B cell (primary cell): ENCODE results near the gene EPHA10. TPM values are rescaled to one million over a fixed set of nuclear protein-coding genes. Genes with fewer than 3 reads are reported as not detected.

ENCODE experiments used
- ATAC-seq: fragments of 200-7000 bp; cut with Tn5 transposase; one replicate; pipeline ENCODE4 v1.10.0; 2021; ENCODE audit warnings: low read depth, mild to moderate bottlenecking, moderate number of reproducible peaks, moderate library complexity
- CTCF ChIA-PET: fragments of 350-600 bp; sonication (Branson Sonifier 250); formaldehyde crosslinking; loops from one replicate; lab custom pipeline; 2021; ENCODE audit warnings: antibody characterized with exemption, inconsistent platforms; lab: Charles Lee
- POLR2A ChIA-PET: fragments of 350-600 bp; sonication (Branson Sonifier 250); formaldehyde crosslinking; loops from one replicate; lab custom pipeline; 2021; ENCODE audit warnings: antibody characterized with exemption; lab: Charles Lee
- DNase-seq: peaks from one replicate; pipeline ENCODE4 v3.0.0; 2013
- H2AFZ ChIP-seq: 2 replicates; pipeline ENCODE4 v1.6.1; 2012; ENCODE audit warnings: mild to moderate bottlenecking, low read depth, low read length; ENCODE audit not compliant: insufficient read depth, poor library complexity, severe bottlenecking
- H3K27ac ChIP-seq, 2 donors: 1 replicate in 1 of 2; 2 replicates in 1 of 2; pipeline ENCODE4 v1.5.1; 2012 to 2013; ENCODE audit warnings: low read length in 2 of 2, mild to moderate bottlenecking in 2 of 2, moderate library complexity in 1 of 2
- H3K27me3 ChIP-seq, 4 experiments: fragments of 200-600 bp in 1 of 4; sonication (generic) in 1 of 4; replicated peaks in 1 of 4; 1 replicate in 2 of 4; 2 replicates in 2 of 4; pipeline versions ENCODE4 v1.6.1 to v1.7.0; 2013 to 2016; ENCODE audit warnings: low read length in 3 of 4, mild to moderate bottlenecking in 2 of 4, mixed read lengths in 1 of 4, moderate library complexity in 1 of 4; ENCODE audit not compliant: insufficient read depth in 4 of 4, control insufficient read depth in 3 of 4; ENCODE audit errors: control extremely low read depth in 1 of 4
- H3K36me3 ChIP-seq, 2 experiments: replicated peaks in 1 of 2; 1 replicate in 1 of 2; 2 replicates in 1 of 2; pipeline versions ENCODE4 v1.6.1 to v1.7.1; 2013; ENCODE audit warnings: low read length in 1 of 2; ENCODE audit not compliant: insufficient read depth in 2 of 2, control insufficient read depth in 1 of 2; ENCODE audit errors: control extremely low read depth in 1 of 2, extremely low read depth in 1 of 2
- H3K4me1 ChIP-seq, 2 donors: fragments of 200-600 bp in 1 of 2; sonication (generic) in 1 of 2; 1 replicate in 1 of 2; 2 replicates in 1 of 2; pipeline versions ENCODE4 v1.5.1 to v1.6.1; 2013 to 2017; ENCODE audit warnings: low read length in 2 of 2; ENCODE audit not compliant: control insufficient read depth in 2 of 2, insufficient read depth in 2 of 2
- H3K4me2 ChIP-seq: replicated peaks from 2 replicates; pipeline ENCODE3; 2012; ENCODE audit warnings: mild to moderate bottlenecking, low read depth, low read length; ENCODE audit not compliant: poor library complexity, severe bottlenecking
- H3K4me3 ChIP-seq, 5 experiments: fragments of 200-600 bp in 1 of 5; sonication (generic) in 1 of 5; 1 replicate in 3 of 5; 2 replicates in 2 of 5; pipeline versions ENCODE4 v1.5.1 to v1.7.0; 2011 to 2016; ENCODE audit warnings: low read length in 4 of 5, mild to moderate bottlenecking in 4 of 5, low read depth in 2 of 5, control low read depth in 1 of 5, moderate library complexity in 1 of 5; ENCODE audit not compliant: insufficient read depth in 1 of 5; ENCODE audit errors: control extremely low read depth in 1 of 5, extremely low read depth in 1 of 5
- H3K79me2 ChIP-seq: fragments of 200-600 bp; sonication (generic); one replicate; pipeline ENCODE4 v1.6.0; 2016; ENCODE audit warnings: low read length; ENCODE audit not compliant: control insufficient read depth, insufficient read depth
- H3K9ac ChIP-seq: fragments of 200-600 bp; sonication (generic); 2 replicates; pipeline ENCODE4 v1.6.1; 2017; ENCODE audit warnings: mild to moderate bottlenecking, low read length, moderate library complexity
- H3K9me3 ChIP-seq, 3 donors: one replicate each; pipeline versions ENCODE4 v1.6.1 to v1.7.1; 2013; ENCODE audit warnings: low read length in 2 of 3; ENCODE audit not compliant: control insufficient read depth in 2 of 3, insufficient read depth in 1 of 3; ENCODE audit errors: control extremely low read depth in 1 of 3
- H4K20me1 ChIP-seq: 2 replicates; pipeline ENCODE4 v1.6.0; 2012; ENCODE audit warnings: mild to moderate bottlenecking, low read length; ENCODE audit not compliant: insufficient read depth, control insufficient read depth, poor library complexity, severe bottlenecking
- H3K27ac Mint-ChIP-seq: one replicate; pipeline ENCODE4 v1.8.0; 2021; ENCODE audit warnings: mixed read lengths
- H3K27me3 Mint-ChIP-seq: one replicate; pipeline ENCODE4 v1.8.0; 2021; ENCODE audit warnings: mixed read lengths
- H3K4me1 Mint-ChIP-seq: one replicate; pipeline ENCODE4 v1.8.0; 2021; ENCODE audit warnings: mixed read lengths
- H3K4me3 Mint-ChIP-seq: one replicate; pipeline ENCODE4 v1.8.0; 2021; ENCODE audit warnings: mixed read lengths
- H3K9me3 Mint-ChIP-seq: one replicate; pipeline ENCODE4 v1.8.0; 2022; ENCODE audit warnings: mixed read lengths; ENCODE audit not compliant: insufficient read depth
- CTCF ChIP-seq: fragments of 200-600 bp; IDR thresholded peaks from one replicate; pipeline ENCODE4 v1.8.0; 2022; ENCODE audit warnings: antibody characterized with exemption, mild to moderate bottlenecking
- EZH2 ChIP-seq: IDR thresholded peaks from 2 replicates; pipeline ENCODE4 v1.6.1; 2012; ENCODE audit warnings: borderline replicate concordance, low read depth, mild to moderate bottlenecking, moderate library complexity, low read length; ENCODE audit not compliant: insufficient read depth, poor library complexity, severe bottlenecking
- WGBS: methylation state at CpG from one replicate; pipeline ENCODE4 v1.1.5; 2013; ENCODE audit warnings: missing lambda C conversion rate; ENCODE audit not compliant: insufficient coverage; 5-methylcytosine and 5-hydroxymethylcytosine counted together
- intact Hi-C: fragments of 100-400 bp; cut with micrococcal nuclease; formaldehyde crosslinking; loops from one replicate; pipeline ENCODE4 v1.10.0; 2022
- polyA plus RNA-seq: library from polyadenylated mRNA; depleted of rRNA; stranded (reverse); fragments of >200 nt; gene quantifications from 2 replicates; pipeline ENCODE4 v1.2.3, GENCODE V29; 2012
- total RNA-seq, 2 donors: library from RNA; stranded (reverse); fragments of 120-200 nt in 1 of 2; gene quantifications; 1 replicate in 1 of 2; 2 replicates in 1 of 2; pipeline versions ENCODE4 v1.2.3 to v1.2.4, GENCODE V29; 2013 to 2022

EPHA10 gene
- total and polyA plus RNA-seq, 2 donors (not counting 1 experiment from before 2014, with no cell fraction given) = 0.39 to 0.94 TPM

DNA sequence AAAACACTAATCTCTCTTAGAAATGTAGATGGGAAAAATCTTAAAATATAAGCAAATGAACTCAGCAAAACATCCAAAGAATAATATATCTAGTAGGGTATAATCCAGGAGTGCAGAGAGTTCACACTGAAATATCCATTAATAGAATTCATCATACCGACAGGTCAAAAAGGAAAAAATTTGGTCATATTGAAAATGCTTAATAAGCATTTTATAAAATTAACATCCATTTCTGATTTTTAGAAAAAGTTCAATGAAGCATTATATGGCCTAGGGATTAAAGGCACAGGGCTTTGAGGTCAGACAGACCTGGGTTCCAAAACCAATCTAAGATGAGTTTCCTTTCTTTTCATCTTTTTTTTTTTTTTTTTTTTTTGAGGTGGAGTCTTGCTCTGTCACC, 16.4 kb downstream of the EPHA10 start:
- DNase-seq = no peak
- Histone ChIP-seq H4K20me1 (no peaks in the 10 kb centered on the region), H3K36me3 (no peaks in the 10 kb centered on the region), H2AFZ (no peak overlapping the region), H3K9ac (no peak overlapping the region), H3K9me3 (peaks cover 0 to 5% (median 0%) of the 10 kb centered on the region in 3 donors), H3K4me3 (no peak overlapping the region), H3K27ac (no peak overlapping the region), H3K27me3 (peaks cover 0 to 23% (median 11%) of the 10 kb centered on the region in 4 experiments), H3K79me2 (no peaks in the 10 kb centered on the region), H3K4me1 (peaks cover 6 to 11% of the 10 kb centered on the region in 2 donors), H3K4me2 (no peak overlapping the region)
- ATAC-seq = no peak
- no CpG with 5 or more reads among the region's 1 CpG for WGBS
- Mint-ChIP-seq H3K4me3 (no peak overlapping the region), H3K9me3 (peaks cover 3% of the 10 kb centered on the region), H3K27me3 (peaks cover 39% of the 10 kb centered on the region), H3K4me1 (peaks cover 10% of the 10 kb centered on the region), H3K27ac (no peak overlapping the region)
- intact Hi-C loops = no loop called here
- POLR2A ChIA-PET = no interaction called here
- no peak for TF ChIP-seq EZH2
- TF ChIP-seq CTCF = no peak
- CTCF ChIA-PET = no interaction called here

DNA sequence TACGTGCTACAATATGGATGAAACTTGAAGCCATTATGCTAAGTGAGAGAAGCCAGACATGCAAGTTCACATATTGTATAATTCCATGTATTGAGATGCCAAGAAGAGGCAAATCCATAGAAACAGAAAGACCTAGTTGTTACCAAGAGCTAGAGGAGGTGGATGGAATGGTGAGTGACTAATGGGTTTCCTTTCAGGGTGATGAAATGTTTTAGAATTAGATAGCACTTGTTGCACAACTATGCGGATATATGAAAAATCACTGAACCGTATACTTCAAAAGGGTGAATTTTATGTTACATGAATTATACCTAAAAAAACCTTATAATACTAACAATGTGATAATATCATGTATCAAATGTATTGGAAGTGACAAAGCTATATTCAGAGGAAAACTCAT, 18.1 kb downstream of the EPHA10 start:
- H3K4me1 ChIP-seq = no peaks in the 10 kb centered on the region
- Mint-ChIP-seq H3K9me3 (peaks cover 3% of the 10 kb centered on the region), H3K27me3 (peaks cover 40% of the 10 kb centered on the region), H3K4me3 (no peak overlapping the region), H3K27ac (no peak overlapping the region), H3K4me1 (peaks cover under 1% of the 10 kb centered on the region)
- H3K4me3 ChIP-seq = no peak overlapping the region
- H3K27me3 ChIP-seq = peaks cover 0 to 20% (median 9%) of the 10 kb centered on the region in 4 experiments
- no peak overlapping the region for H2AFZ ChIP-seq
- no peak overlapping the region for H3K9ac ChIP-seq
- H3K79me2 ChIP-seq = no peaks in the 10 kb centered on the region
- H3K27ac ChIP-seq = no peak overlapping the region
- ChIA-PET CTCF (interaction anchor here (0.6 kb wide), 1 partner anchor 39 kb away, joined by 6 read pairs; no protein-coding TSS in a partner anchor), POLR2A (no interaction called here)
- H3K36me3 ChIP-seq = no peaks in the 10 kb centered on the region
- WGBS = no CpG with 5 or more reads among the region's 3 CpGs
- no peak for ATAC-seq
- no peaks in the 10 kb centered on the region for H4K20me1 ChIP-seq
- intact Hi-C loops = no loop called here
- H3K9me3 ChIP-seq = peaks cover 0 to 10% (median 3%) of the 10 kb centered on the region in 3 donors
- TF ChIP-seq CTCF (no peak), EZH2 (no peak)
- H3K4me2 ChIP-seq = no peak overlapping the region
- no peak for DNase-seq
